Thoracic aorta (tissue), 2 donors: ENCODE results near the gene TXLNB. TPM values are rescaled to one million over a fixed set of nuclear protein-coding genes. Genes with fewer than 3 reads are reported as not detected.
"Not testable (repeated sequence)": the region's sequence is repeated elsewhere in the genome, so short reads cannot be mapped to it uniquely, and the experiment has no call there.

ENCODE experiments used
- ATAC-seq: fragments of 150-250 bp; one replicate; pipeline ENCODE4 v1.8.0; 2017; ENCODE audit warnings: low read depth; ENCODE audit not compliant: insufficient number of reproducible peaks, low FRiP score
- DNase-seq: peaks from one replicate; pipeline ENCODE4 v3.0.0-alpha.2; 2020; ENCODE audit warnings: low spot score
- H3K27ac ChIP-seq, 2 donors: fragments of 200-600 bp; sonication (generic); 1 replicate in 1 of 2; 2 replicates in 1 of 2; pipeline ENCODE4 v1.5.1; 2016; ENCODE audit warnings: mild to moderate bottlenecking in 2 of 2, moderate library complexity in 2 of 2
- H3K27me3 ChIP-seq: fragments of 200-600 bp; sonication (generic); replicated peaks from 2 replicates; pipeline ENCODE4 v1.6.0; 2016; ENCODE audit warnings: mild to moderate bottlenecking; ENCODE audit not compliant: insufficient read depth
- H3K36me3 ChIP-seq: fragments of 200-600 bp; sonication (generic); one replicate; pipeline ENCODE4 v1.5.1; 2016
- H3K4me1 ChIP-seq, 2 donors: fragments of 200-600 bp; sonication (generic); 1 replicate in 1 of 2; 2 replicates in 1 of 2; pipeline versions ENCODE4 v1.5.1 to v1.6.0; 2016; ENCODE audit warnings: low read depth in 2 of 2, mild to moderate bottlenecking in 1 of 2; ENCODE audit not compliant: control insufficient read depth in 1 of 2
- H3K4me3 ChIP-seq: fragments of 200-600 bp; sonication (generic); 2 replicates; pipeline ENCODE4 v1.5.1; 2016; ENCODE audit warnings: mild to moderate bottlenecking
- H3K9me3 ChIP-seq: fragments of 200-600 bp; sonication (generic); 2 replicates; pipeline ENCODE4 v1.5.1; 2016
- total RNA-seq, 2 donors: library from RNA; depleted of rRNA; stranded (reverse); fragments of >200 nt; gene quantifications; one replicate each; pipeline versions ENCODE4 v1.1.0 to v1.2.3, GENCODE V29; 2016
- TF ChIP-seq, protein P1 (sequence below): fragments of 200-600 bp; sonication (generic); IDR thresholded peaks from one replicate; pipeline ENCODE4 v1.5.1; 2019; ENCODE audit warnings: antibody characterized with exemption

TXLNB gene
- total RNA-seq, 2 donors from 2014 or later = 0.49 to 0.81 TPM

GRCh38 chr6:139235661-139236060, 56.1 kb downstream of the TXLNB start:
- Histone ChIP-seq H3K4me3 (no peak overlapping the region), H3K4me1 (peaks cover 15 to 21% of the 10 kb centered on the region in 2 donors), H3K27ac (no peak overlapping the region), H3K27me3 (no peaks in the 10 kb centered on the region), H3K9me3 (no peaks in the 10 kb centered on the region), H3K36me3 (no peaks in the 10 kb centered on the region)
- TF ChIP-seq, protein P1, sequence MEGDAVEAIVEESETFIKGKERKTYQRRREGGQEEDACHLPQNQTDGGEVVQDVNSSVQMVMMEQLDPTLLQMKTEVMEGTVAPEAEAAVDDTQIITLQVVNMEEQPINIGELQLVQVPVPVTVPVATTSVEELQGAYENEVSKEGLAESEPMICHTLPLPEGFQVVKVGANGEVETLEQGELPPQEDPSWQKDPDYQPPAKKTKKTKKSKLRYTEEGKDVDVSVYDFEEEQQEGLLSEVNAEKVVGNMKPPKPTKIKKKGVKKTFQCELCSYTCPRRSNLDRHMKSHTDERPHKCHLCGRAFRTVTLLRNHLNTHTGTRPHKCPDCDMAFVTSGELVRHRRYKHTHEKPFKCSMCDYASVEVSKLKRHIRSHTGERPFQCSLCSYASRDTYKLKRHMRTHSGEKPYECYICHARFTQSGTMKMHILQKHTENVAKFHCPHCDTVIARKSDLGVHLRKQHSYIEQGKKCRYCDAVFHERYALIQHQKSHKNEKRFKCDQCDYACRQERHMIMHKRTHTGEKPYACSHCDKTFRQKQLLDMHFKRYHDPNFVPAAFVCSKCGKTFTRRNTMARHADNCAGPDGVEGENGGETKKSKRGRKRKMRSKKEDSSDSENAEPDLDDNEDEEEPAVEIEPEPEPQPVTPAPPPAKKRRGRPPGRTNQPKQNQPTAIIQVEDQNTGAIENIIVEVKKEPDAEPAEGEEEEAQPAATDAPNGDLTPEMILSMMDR = no peak
- DNase-seq = no peak
- no peak for ATAC-seq

GRCh38 chr6:139234193-139234592, 57.6 kb downstream of the TXLNB start:
- ATAC-seq, H3K27ac ChIP-seq, H3K9me3 ChIP-seq, H3K27me3 ChIP-seq, H3K4me3 ChIP-seq, H3K36me3 ChIP-seq, DNase-seq: not testable (repeated sequence)
- peaks cover 5 to 11% of the 10 kb centered on the region in 2 donors for H3K4me1 ChIP-seq

DNA sequence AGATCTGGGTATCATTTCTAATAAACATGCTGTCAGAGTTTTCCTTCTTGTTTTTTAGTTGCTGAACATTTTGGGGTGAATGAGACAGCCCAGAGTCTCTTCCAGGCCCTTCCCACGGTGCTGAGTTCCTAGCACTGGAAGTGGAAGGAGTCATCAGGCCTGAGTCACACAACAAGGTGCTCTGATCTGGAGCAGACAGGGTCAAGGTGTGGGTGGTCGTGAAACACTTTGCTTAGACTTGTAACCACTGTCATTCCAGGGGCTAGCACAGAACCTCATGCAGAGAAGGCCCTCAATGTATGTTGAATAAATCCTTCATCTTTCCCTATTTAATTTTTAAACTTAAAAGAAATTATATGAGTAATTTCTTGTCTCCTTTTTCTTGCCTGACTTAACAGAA, 60.6 kb downstream of the TXLNB start:
- Histone ChIP-seq H3K36me3 (no peaks in the 10 kb centered on the region), H3K9me3 (no peaks in the 10 kb centered on the region), H3K4me1 (no peaks in the 10 kb centered on the region), H3K27me3 (no peaks in the 10 kb centered on the region), H3K27ac (no peak overlapping the region), H3K4me3 (no peak overlapping the region)
- no peak for ATAC-seq
- no peak for DNase-seq
- TF ChIP-seq, protein P1 = no peak

- Histone ChIP-seq H3K27ac (no peak overlapping the region), H3K27me3 (no peaks in the 10 kb centered on the region), H3K9me3 (no peaks in the 10 kb centered on the region), H3K4me3 (no peak overlapping the region), H3K36me3 (no peaks in the 10 kb centered on the region), H3K4me1 (no peaks in the 10 kb centered on the region)
- ATAC-seq (no peak), DNase-seq (no peak)
- TF ChIP-seq, protein P1 = no peak
These were observed 61.4 kb downstream of the TXLNB start for GRCh38 chr6:139230391-139230840.

DNA sequence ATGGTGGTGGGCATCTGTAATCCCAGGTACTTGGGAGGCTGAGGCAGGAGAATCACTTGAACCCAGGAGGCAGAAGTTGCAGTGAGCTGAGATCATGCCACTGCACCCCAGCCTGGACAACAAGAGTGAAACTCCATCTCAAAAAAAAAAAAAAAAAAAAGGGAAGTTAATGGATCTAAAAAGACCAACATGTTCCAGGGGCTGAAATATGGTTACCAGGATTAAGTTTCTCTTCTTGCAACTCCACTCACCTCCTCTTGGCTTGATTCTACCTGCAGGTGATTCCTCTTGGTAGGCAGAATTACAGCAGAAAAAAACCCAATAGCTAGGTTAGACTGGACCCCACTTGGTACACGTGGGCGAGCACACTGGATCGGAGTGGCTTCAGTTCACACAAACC, 63.4 kb downstream of the TXLNB start:
- H3K27me3 ChIP-seq, H3K4me1 ChIP-seq, H3K27ac ChIP-seq, H3K36me3 ChIP-seq, H3K4me3 ChIP-seq, DNase-seq, ATAC-seq, H3K9me3 ChIP-seq: not testable (repeated sequence)

GRCh38 chr6:139219746-139220145, 72.1 kb downstream of the TXLNB start:
- Histone ChIP-seq H3K4me3 (peak overlapping the region; percentile 7), H3K27me3 (no peaks in the 10 kb centered on the region), H3K9me3 (no peaks in the 10 kb centered on the region), H3K36me3 (no peaks in the 10 kb centered on the region), H3K27ac (peak overlapping the region; percentile 46 to 67), H3K4me1 (peaks cover 0 to 5% of the 10 kb centered on the region in 2 donors)
- DNase-seq (no peak), ATAC-seq (no peak)
- TF ChIP-seq, protein P1 = no peak
